Measurements from ENCODE around the gene KRTAP5-1.

Gene KRTAP5-1

DNA sequence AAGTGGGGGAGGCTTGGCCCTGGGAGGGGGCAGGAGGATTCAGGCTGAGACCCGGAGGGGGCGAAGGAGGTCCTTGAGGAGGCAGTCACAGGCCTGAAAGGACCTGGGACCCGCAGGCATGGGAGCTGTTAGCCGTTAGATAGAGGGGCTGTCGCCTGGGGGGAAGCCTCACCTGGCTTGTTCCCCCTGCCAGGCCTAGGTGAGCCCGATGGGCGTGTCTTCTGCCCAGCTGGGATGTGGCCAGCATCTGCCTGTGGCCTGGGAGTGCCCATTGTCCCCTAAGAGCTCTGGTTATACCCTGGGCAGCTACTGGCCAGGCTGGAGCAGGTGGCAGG, 11.2 kb downstream of the KRTAP5-1 start:
- no peaks in the 10 kb centered on the region for H3K36me3 ChIP-seq (ENCODE audit: control insufficient read depth, insufficient read depth, low read length)
- DNase-seq (ENCODE audit: extremely low read depth, insufficient read length), result no peak
- H3K27me3 ChIP-seq (replicated peaks; ENCODE audit: control insufficient read depth, insufficient read depth, low read length), result peaks cover 4% of the 10 kb centered on the region; the same call in 1 of the 2 replicates
- no peak overlapping the region for H3K4me3 ChIP-seq (replicated peaks; ENCODE audit: low read depth, low read length)
- TF ChIP-seq, protein P1, sequence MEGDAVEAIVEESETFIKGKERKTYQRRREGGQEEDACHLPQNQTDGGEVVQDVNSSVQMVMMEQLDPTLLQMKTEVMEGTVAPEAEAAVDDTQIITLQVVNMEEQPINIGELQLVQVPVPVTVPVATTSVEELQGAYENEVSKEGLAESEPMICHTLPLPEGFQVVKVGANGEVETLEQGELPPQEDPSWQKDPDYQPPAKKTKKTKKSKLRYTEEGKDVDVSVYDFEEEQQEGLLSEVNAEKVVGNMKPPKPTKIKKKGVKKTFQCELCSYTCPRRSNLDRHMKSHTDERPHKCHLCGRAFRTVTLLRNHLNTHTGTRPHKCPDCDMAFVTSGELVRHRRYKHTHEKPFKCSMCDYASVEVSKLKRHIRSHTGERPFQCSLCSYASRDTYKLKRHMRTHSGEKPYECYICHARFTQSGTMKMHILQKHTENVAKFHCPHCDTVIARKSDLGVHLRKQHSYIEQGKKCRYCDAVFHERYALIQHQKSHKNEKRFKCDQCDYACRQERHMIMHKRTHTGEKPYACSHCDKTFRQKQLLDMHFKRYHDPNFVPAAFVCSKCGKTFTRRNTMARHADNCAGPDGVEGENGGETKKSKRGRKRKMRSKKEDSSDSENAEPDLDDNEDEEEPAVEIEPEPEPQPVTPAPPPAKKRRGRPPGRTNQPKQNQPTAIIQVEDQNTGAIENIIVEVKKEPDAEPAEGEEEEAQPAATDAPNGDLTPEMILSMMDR (IDR thresholded peaks at IDR 0.05; ENCODE audit: insufficient read depth, low read length, poor library complexity, severe bottlenecking), result no peak

DNA sequence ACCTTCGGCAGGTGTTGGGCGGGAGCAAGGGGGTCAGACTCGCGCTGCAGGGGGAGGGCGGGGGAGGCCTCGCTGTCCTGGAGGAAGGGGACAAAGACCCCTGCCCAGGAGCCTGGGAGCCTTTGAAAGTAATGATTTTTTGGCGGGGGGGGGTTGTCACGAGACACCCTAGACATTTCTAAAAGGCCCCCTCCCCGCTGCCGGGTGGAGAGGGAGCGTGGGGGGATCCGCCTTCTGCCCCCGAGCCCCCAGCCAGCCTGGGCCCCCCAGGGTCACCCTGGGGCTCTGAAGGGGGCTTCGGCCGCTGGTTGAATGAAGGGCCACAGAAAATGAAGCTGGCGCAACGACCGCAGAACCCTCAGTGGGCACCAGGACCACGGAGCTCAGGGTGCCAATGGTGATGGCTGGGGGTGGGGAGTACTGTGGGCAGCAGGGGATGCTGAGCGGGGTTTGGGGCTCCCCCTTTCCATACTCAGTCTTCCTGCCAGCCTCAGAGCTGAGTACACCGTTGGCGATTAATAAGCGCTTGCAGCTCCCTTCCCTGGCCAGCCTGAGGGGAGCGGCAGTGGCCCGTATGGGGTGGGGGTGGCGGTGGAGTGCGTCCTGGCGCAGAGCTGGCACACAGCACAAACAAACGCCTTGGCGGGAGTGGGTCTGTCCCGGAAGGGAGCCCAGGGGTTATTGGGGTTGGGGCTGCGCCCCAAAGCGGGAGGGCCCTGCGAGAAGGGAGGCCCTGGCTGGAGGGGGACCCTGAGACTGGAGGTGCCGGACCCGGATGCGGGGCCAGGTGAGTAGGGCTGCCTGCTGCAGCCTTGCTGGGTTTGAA, 11.8 kb downstream of the KRTAP5-1 start:
- Histone ChIP-seq H3K36me3 (ENCODE audit: control insufficient read depth, insufficient read depth, low read length) (no peaks in the 10 kb centered on the region), H3K27me3 (replicated peaks; ENCODE audit: control insufficient read depth, insufficient read depth, low read length) (peaks cover 4% of the 10 kb centered on the region; the same call in 1 of the 2 replicates), H3K4me3 (replicated peaks; ENCODE audit: low read depth, low read length) (no peak overlapping the region)
- no peak for DNase-seq (ENCODE audit: extremely low read depth, insufficient read length)
- TF ChIP-seq, protein P1 (IDR thresholded peaks at IDR 0.05; ENCODE audit: insufficient read depth, low read length, poor library complexity, severe bottlenecking), result no peak

DNA sequence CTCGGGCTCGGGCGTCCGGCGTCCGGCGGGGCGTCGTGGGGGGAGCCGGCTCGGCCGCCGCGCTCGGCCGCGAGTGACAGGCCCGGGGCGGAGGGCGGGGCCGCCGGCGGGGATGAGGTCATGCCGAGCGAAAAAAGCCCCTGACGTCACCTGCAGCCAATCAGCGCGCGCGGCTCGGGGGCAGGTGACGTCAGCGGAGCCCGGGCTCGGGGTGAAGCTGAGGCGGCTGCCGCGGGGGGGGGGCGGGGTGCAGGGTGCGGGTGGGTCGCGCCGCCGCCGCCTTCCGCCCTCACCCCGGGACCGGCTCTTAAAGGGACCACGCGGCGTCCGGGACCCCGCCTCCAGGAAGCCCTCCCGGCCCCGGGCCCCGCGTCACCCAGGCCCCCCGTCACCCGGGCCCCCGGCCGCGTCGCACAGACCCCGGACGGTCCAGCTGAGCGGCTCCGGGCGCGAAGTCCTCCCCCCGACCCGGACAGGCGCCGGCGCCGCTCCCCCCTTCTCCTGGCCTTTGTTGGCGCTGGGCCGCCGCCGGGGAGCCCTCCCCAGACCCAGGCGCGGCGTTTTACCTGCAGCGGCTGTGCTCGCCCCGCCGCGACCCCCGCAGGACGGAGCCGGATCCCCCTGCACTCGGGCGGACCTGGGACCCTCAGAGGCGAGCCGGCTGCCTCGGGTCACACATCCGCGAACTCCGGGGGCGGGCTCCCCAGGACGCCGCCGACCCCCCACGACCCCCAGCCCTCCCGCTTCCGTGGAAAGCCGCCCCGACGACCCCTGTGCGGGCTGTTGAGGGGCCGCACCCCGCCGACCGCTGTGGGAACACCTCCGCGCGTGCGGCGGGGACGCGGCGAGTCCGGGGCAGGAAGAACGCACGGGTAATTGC, 12.6 kb downstream of the KRTAP5-1 start, which contains the start of gene DUSP8:
TSS of gene DUSP8 (minus strand) at position 75 of the 880 bp plus-strand sequence. CDS start 6,445 bp downstream, outside the sequence.
- no peaks in the 10 kb centered on the region for H3K36me3 ChIP-seq (ENCODE audit: control insufficient read depth, insufficient read depth, low read length)
- peak; percentile 82 for DNase-seq (ENCODE audit: extremely low read depth, insufficient read length)
- peak within 1 kb of the TSS; percentile 40 for H3K4me3 ChIP-seq (replicated peaks; ENCODE audit: low read depth, low read length)
- TF ChIP-seq, protein P1 (IDR thresholded peaks at IDR 0.05; ENCODE audit: insufficient read depth, low read length, poor library complexity, severe bottlenecking), result no peak
- peaks cover 4% of the 10 kb centered on the region; the same call in 1 of the 2 replicates for H3K27me3 ChIP-seq (replicated peaks; ENCODE audit: control insufficient read depth, insufficient read depth, low read length)

DNA sequence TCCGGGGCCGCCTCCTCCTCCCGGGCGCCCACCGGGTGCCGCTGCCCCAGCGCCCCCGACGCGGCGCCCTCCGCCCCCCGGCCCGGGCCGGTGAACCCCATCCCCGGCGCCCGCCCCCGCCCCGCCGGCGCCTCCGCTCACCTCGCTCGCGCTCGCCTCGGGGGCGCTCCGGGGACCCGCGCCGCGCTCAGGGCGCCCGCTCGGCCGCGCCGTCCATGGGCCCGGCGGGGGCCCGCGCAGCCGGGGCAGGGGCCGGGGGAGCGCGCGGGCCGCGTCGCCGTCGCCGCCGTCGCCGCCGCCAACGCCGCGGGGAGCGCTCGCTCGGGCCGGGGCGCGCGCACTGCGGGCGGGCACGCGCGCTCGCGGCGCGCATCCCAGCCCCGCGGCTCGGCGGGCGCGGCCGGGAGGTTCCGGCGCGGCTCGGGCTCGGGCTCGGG, 13.3 kb downstream of the KRTAP5-1 start:
- DNase-seq (ENCODE audit: extremely low read depth, insufficient read length), result no peak
- Histone ChIP-seq H3K4me3 (replicated peaks; ENCODE audit: low read depth, low read length) (no peak overlapping the region), H3K36me3 (ENCODE audit: control insufficient read depth, insufficient read depth, low read length) (no peaks in the 10 kb centered on the region), H3K27me3 (replicated peaks; ENCODE audit: control insufficient read depth, insufficient read depth, low read length) (peaks cover 4% of the 10 kb centered on the region; the same call in 1 of the 2 replicates)
- TF ChIP-seq, protein P1 (IDR thresholded peaks at IDR 0.05; ENCODE audit: insufficient read depth, low read length, poor library complexity, severe bottlenecking), result no peak

DNA sequence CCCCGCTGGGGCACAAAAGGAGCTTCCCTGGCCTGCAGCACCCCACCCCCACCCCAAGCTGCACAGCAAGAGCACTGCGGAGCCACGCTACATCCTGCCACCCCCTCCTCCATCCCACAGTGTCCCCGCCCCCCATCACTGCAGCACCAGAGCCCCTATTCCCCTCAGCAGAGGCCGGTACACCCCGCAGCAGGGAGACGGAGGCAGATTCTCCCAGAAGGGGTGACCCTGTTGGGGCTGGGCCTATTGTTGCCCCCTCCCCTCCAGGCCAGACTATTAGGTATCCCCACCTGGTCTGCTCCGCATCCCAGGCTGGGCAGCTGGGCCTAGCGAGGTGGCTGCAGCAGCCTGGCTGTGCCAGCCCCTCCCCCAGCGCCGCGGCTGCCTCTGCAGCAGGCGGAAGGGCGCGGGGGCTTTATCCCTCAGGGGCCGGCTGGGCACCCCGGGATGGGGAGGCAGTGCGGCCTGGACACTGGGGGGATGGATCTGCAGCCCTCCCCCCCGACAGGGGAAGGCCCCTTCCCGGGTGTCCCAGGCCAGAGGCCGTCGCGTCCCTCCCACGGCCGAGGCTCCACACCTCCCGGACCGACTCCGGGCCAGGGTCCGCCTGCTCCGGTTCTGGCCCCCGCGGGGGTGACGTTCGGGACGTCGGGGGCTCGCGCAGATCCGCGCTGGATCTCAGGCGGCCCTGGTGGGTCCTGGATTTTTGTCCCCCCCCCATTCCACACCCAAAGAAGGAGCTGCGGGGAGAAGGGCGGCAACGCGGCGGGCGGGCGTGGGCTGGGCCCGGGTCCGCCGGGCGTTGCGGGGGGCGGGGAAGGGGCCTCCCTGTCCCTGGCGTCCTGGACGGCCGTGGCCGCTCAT, 14.0 kb downstream of the KRTAP5-1 start:
- Histone ChIP-seq H3K4me3 (replicated peaks; ENCODE audit: low read depth, low read length) (no peak overlapping the region), H3K36me3 (ENCODE audit: control insufficient read depth, insufficient read depth, low read length) (no peaks in the 10 kb centered on the region), H3K27me3 (replicated peaks; ENCODE audit: control insufficient read depth, insufficient read depth, low read length) (peaks cover 4% of the 10 kb centered on the region; the same call in 1 of the 2 replicates)
- TF ChIP-seq, protein P1 (IDR thresholded peaks at IDR 0.05; ENCODE audit: insufficient read depth, low read length, poor library complexity, severe bottlenecking), result no peak
- no peak for DNase-seq (ENCODE audit: extremely low read depth, insufficient read length)

All from GM06990 (cell line).